CD14-positive monocyte (primary cell): ENCODE results near the gene TTLL13. TPM values are rescaled to one million over a fixed set of nuclear protein-coding genes. Genes with fewer than 3 reads are reported as not detected.

Experiments used
- DNase-seq, 3 donors: peaks; one replicate each; pipeline ENCODE4 v3.0.0-alpha.2; 2011 to 2022
- H2AFZ ChIP-seq: 2 replicates; pipeline ENCODE4 v1.6.0; 2012; ENCODE audit warnings: mild to moderate bottlenecking, low read depth, low read length, inconsistent platforms; ENCODE audit not compliant: insufficient read depth, poor library complexity, severe bottlenecking
- H3K27ac ChIP-seq, 2 donors: 1 replicate in 1 of 2; 2 replicates in 1 of 2; pipeline ENCODE4 v1.5.1; 2012 to 2013; ENCODE audit warnings: low read length in 2 of 2, control low read depth in 1 of 2, inconsistent platforms in 1 of 2, low read depth in 1 of 2, mild to moderate bottlenecking in 1 of 2
- H3K27me3 ChIP-seq, 2 donors: one replicate each; pipeline versions ENCODE4 v1.6.0 to v1.6.1; 2011 to 2013; ENCODE audit warnings: low read length in 2 of 2; ENCODE audit not compliant: control insufficient read depth in 2 of 2, insufficient read depth in 2 of 2
- H3K36me3 ChIP-seq, 2 donors: replicated peaks in 1 of 2; 1 replicate in 1 of 2; 2 replicates in 1 of 2; pipeline versions ENCODE4 v1.5.1 to v1.6.1; 2012 to 2013; ENCODE audit warnings: low read length in 2 of 2, control low read depth in 1 of 2, inconsistent platforms in 1 of 2, mild to moderate bottlenecking in 1 of 2; ENCODE audit not compliant: insufficient read depth in 2 of 2, control insufficient read depth in 1 of 2
- H3K4me1 ChIP-seq, 2 donors: 1 replicate in 1 of 2; 2 replicates in 1 of 2; pipeline versions ENCODE4 v1.5.1 to v1.6.1; 2012 to 2013; ENCODE audit warnings: low read length in 2 of 2, control low read depth in 1 of 2, inconsistent platforms in 1 of 2, mild to moderate bottlenecking in 1 of 2, moderate library complexity in 1 of 2; ENCODE audit not compliant: insufficient read depth in 2 of 2, control insufficient read depth in 1 of 2
- H3K4me2 ChIP-seq: replicated peaks from 2 replicates; pipeline ENCODE3; 2012; ENCODE audit warnings: low read length, moderate library complexity, mild to moderate bottlenecking; ENCODE audit not compliant: poor library complexity, severe bottlenecking; ENCODE audit errors: extremely low read depth
- H3K4me3 ChIP-seq, 3 experiments: fragments of 200-600 bp in 1 of 3; sonication (generic) in 1 of 3; replicated peaks in 1 of 3; 1 replicate in 2 of 3; 2 replicates in 1 of 3; pipeline ENCODE4 v1.5.1; 2011 to 2013; ENCODE audit warnings: low read length in 3 of 3, mild to moderate bottlenecking in 3 of 3, control low read depth in 2 of 3, low read depth in 2 of 3, inconsistent platforms in 1 of 3, moderate library complexity in 1 of 3
- H3K79me2 ChIP-seq: 2 replicates; pipeline ENCODE4 v1.6.0; 2012; ENCODE audit warnings: mild to moderate bottlenecking, control low read depth, inconsistent platforms, low read length, moderate library complexity; ENCODE audit not compliant: insufficient read depth
- H3K9ac ChIP-seq: 2 replicates; pipeline ENCODE4 v1.6.0; 2017; ENCODE audit warnings: low read length, mild to moderate bottlenecking; ENCODE audit not compliant: insufficient read depth, poor library complexity, severe bottlenecking
- H3K9me3 ChIP-seq, 2 donors: replicated peaks in 1 of 2; 1 replicate in 1 of 2; 2 replicates in 1 of 2; pipeline versions ENCODE4 v1.5.1 to v1.6.1; 2012 to 2013; ENCODE audit warnings: low read length in 2 of 2, control low read depth in 1 of 2; ENCODE audit not compliant: control insufficient read depth in 1 of 2, insufficient read depth in 1 of 2
- H4K20me1 ChIP-seq: 2 replicates; pipeline ENCODE4 v1.6.0; 2012; ENCODE audit warnings: mild to moderate bottlenecking, low read length, control low read depth, moderate library complexity; ENCODE audit not compliant: insufficient read depth
- H3K27ac Mint-ChIP-seq, 7 donors: one replicate each; pipeline ENCODE4 v1.8.0; 2020; ENCODE audit warnings: mild to moderate bottlenecking in 7 of 7, mixed read lengths in 7 of 7, moderate library complexity in 6 of 7, inconsistent platforms in 2 of 7
- H3K27me3 Mint-ChIP-seq, 3 donors: one replicate each; pipeline ENCODE4 v1.8.0; 2021 to 2022; ENCODE audit warnings: low read depth in 3 of 3, mild to moderate bottlenecking in 3 of 3, mixed read lengths in 3 of 3, moderate library complexity in 3 of 3, inconsistent platforms in 1 of 3
- H3K36me3 Mint-ChIP-seq, 2 donors: one replicate each; pipeline ENCODE4 v1.8.0; 2020; ENCODE audit warnings: mixed read lengths in 2 of 2, inconsistent platforms in 1 of 2, mild to moderate bottlenecking in 1 of 2
- H3K4me1 Mint-ChIP-seq: one replicate; pipeline ENCODE4 v1.8.0; 2020; ENCODE audit warnings: mild to moderate bottlenecking, mixed read lengths
- H3K4me3 Mint-ChIP-seq, 2 donors: one replicate each; pipeline ENCODE4 v1.8.0; 2020; ENCODE audit warnings: mild to moderate bottlenecking in 2 of 2, mixed read lengths in 2 of 2, moderate library complexity in 1 of 2
- H3K9me3 Mint-ChIP-seq, 7 donors: one replicate each; pipeline ENCODE4 v1.8.0; 2020 to 2022; ENCODE audit warnings: mixed read lengths in 7 of 7, mild to moderate bottlenecking in 6 of 7, moderate library complexity in 6 of 7, inconsistent platforms in 2 of 7
- WGBS: methylation state at CpG from one replicate; pipeline ENCODE4 v1.1.5; 2013; ENCODE audit warnings: missing lambda C conversion rate; ENCODE audit not compliant: insufficient coverage; 5-methylcytosine and 5-hydroxymethylcytosine counted together
- intact Hi-C, 2 donors: fragments of 100-400 bp; cut with micrococcal nuclease; formaldehyde crosslinking; loops; one replicate each; pipeline versions ENCODE4 v1.15.0 to v1.15.1; 2023
- polyA plus RNA-seq, 3 donors: library from polyadenylated mRNA; depleted of rRNA in 1 of 3; unstranded in 2 of 3; stranded (reverse) in 1 of 3; fragments of 300-500 nt in 2 of 3; fragments of >200 nt in 1 of 3; fragmentation: Illumina TruSeq in 2 of 3; gene quantifications; 1 replicate in 2 of 3; 2 replicates in 1 of 3; pipeline ENCODE4 v1.2.3, GENCODE V29; 2012 to 2021
- TF ChIP-seq, protein P1 (sequence below): fragments of 200-600 bp; IDR thresholded peaks from one replicate; pipeline ENCODE4 v1.8.0; 2022; ENCODE audit warnings: antibody characterized with exemption, mild to moderate bottlenecking

Gene TTLL13
- polyA plus RNA-seq, 3 donors, result 0.08 to 0.13 TPM; not detected in 1

GRCh38 chr15:90230071-90230494, 19.3 kb upstream of the TTLL13 start:
- Histone ChIP-seq H4K20me1 (peaks cover 53% of the 10 kb centered on the region), H3K36me3 (peaks cover 54 to 57% of the 10 kb centered on the region in 2 donors), H3K9ac (no peak overlapping the region), H3K79me2 (peaks cover 32% of the 10 kb centered on the region), H3K27me3 (no peaks in the 10 kb centered on the region), H3K27ac (peak overlapping the region in 1 of 2 donors; percentile 80), H3K4me1 (peaks cover 40 to 46% of the 10 kb centered on the region in 2 donors), H2AFZ (no peak overlapping the region), H3K4me3 (no peak overlapping the region), H3K9me3 (no peaks in the 10 kb centered on the region), H3K4me2 (no peak overlapping the region)
- Mint-ChIP-seq H3K9me3 (peaks cover 0 to 1% (median 0%) of the 10 kb centered on the region in 7 donors), H3K27me3 (no peaks in the 10 kb centered on the region), H3K4me1 (peaks cover 38% of the 10 kb centered on the region), H3K4me3 (no peak overlapping the region), H3K36me3 (peaks cover 56 to 68% of the 10 kb centered on the region in 2 donors), H3K27ac (peak overlapping the region; percentile 46 to 97 (median 96))
- no peak for DNase-seq
- TF ChIP-seq, protein P1, sequence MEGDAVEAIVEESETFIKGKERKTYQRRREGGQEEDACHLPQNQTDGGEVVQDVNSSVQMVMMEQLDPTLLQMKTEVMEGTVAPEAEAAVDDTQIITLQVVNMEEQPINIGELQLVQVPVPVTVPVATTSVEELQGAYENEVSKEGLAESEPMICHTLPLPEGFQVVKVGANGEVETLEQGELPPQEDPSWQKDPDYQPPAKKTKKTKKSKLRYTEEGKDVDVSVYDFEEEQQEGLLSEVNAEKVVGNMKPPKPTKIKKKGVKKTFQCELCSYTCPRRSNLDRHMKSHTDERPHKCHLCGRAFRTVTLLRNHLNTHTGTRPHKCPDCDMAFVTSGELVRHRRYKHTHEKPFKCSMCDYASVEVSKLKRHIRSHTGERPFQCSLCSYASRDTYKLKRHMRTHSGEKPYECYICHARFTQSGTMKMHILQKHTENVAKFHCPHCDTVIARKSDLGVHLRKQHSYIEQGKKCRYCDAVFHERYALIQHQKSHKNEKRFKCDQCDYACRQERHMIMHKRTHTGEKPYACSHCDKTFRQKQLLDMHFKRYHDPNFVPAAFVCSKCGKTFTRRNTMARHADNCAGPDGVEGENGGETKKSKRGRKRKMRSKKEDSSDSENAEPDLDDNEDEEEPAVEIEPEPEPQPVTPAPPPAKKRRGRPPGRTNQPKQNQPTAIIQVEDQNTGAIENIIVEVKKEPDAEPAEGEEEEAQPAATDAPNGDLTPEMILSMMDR, result no peak
- WGBS, result over 99% methylated on average over 10 of the region's 12 CpGs
- intact Hi-C loops, result loop anchor here (5.0 to 10.0 kb wide), 3 partner anchors 37 to 655 kb away; partner anchors contain the start of genes IQGAP1 (in 1 of the 2), NGRN (in 1 of the 2) and TICRR (in 1 of the 2)

- H3K27ac ChIP-seq, result peak overlapping the region; percentile 80 to 86
- TF ChIP-seq, protein P1, result no peak
- Mint-ChIP-seq H3K36me3 (peaks cover 52 to 63% of the 10 kb centered on the region in 2 donors), H3K27ac (peak overlapping the region; percentile 95 to 98 (median 96)), H3K9me3 (peaks cover 0 to 1% (median 0%) of the 10 kb centered on the region in 7 donors), H3K4me1 (peaks cover 40% of the 10 kb centered on the region), H3K27me3 (no peaks in the 10 kb centered on the region), H3K4me3 (peak overlapping the region in 1 of 2 donors; percentile 61)
- peaks cover 49 to 52% of the 10 kb centered on the region in 2 donors for H3K36me3 ChIP-seq
- H3K4me1 ChIP-seq, result peaks cover 41 to 47% of the 10 kb centered on the region in 2 donors
- peak overlapping the region; percentile 94 for H3K4me2 ChIP-seq
- no peak overlapping the region for H3K9ac ChIP-seq
- H3K9me3 ChIP-seq, result no peaks in the 10 kb centered on the region
- 91% methylated on average over 4 of the region's 8 CpGs for WGBS
- H2AFZ ChIP-seq, result no peak overlapping the region
- peaks cover 48% of the 10 kb centered on the region for H4K20me1 ChIP-seq
- H3K79me2 ChIP-seq, result peaks cover 32% of the 10 kb centered on the region
- H3K4me3 ChIP-seq, result peak overlapping the region in 1 of 3 experiments; percentile 96
- no peak for DNase-seq
- intact Hi-C loops, result loop anchor here (5.0 to 10.0 kb wide), 3 partner anchors 37 to 656 kb away; partner anchors contain the start of genes IQGAP1 (in 1 of the 2), NGRN (in 1 of the 2) and TICRR (in 1 of the 2)
- H3K27me3 ChIP-seq, result no peaks in the 10 kb centered on the region
Measured at GRCh38 chr15:90230610-90231009, 18.7 kb upstream of the TTLL13 start.
